SK-N-MC (cell line): ENCODE data around the gene NR3C1.

ENCODE experiments used
- DNase-seq: peaks from one replicate; pipeline ENCODE4 v3.0.0-alpha.2; 2011; ENCODE audit warnings: low read depth, low spot score
- H3K27ac ChIP-seq: fragments of 200-600 bp; sonication (generic); 2 replicates; pipeline ENCODE4 v1.5.1; 2016; ENCODE audit warnings: mixed run types
- H3K36me3 ChIP-seq: fragments of 200-600 bp; sonication (generic); 2 replicates; pipeline ENCODE4 v1.6.1; 2017; ENCODE audit warnings: antibody characterized with exemption, low read length, mixed read lengths; ENCODE audit not compliant: insufficient read depth
- H3K4me3 ChIP-seq: fragments of 200-600 bp; sonication (generic); 2 replicates; pipeline ENCODE4 v1.5.1; 2016
- H3K9ac ChIP-seq: fragments of 200-600 bp; sonication (generic); 2 replicates; pipeline ENCODE4 v1.8.0; 2017; ENCODE audit warnings: mixed run types, mixed read lengths; ENCODE audit not compliant: insufficient read length
- H3K9me3 ChIP-seq: fragments of 200-600 bp; sonication (generic); 2 replicates; pipeline ENCODE4 v1.6.1; 2017; ENCODE audit warnings: low read depth, mild to moderate bottlenecking, antibody characterized with exemption, low read length, moderate library complexity, mixed read lengths
- EZH2 ChIP-seq: fragments of 200-600 bp; sonication (generic); IDR thresholded peaks from one replicate; pipeline ENCODE4 v1.6.1; 2017; ENCODE audit warnings: antibody characterized with exemption
- FOXP2 ChIP-seq: optimal IDR thresholded peaks from 2 replicates; pipeline ENCODE3; 2011; ENCODE audit warnings: mild to moderate bottlenecking, moderate library complexity; ENCODE audit not compliant: insufficient read depth; ENCODE audit errors: extremely low read length, control extremely low read depth
- POLR2AphosphoS5 ChIP-seq: IDR thresholded peaks from 2 replicates; pipeline ENCODE4 v1.6.1; 2012; ENCODE audit warnings: mild to moderate bottlenecking, low read depth, low read length, borderline replicate concordance

The NR3C1 gene

DNA sequence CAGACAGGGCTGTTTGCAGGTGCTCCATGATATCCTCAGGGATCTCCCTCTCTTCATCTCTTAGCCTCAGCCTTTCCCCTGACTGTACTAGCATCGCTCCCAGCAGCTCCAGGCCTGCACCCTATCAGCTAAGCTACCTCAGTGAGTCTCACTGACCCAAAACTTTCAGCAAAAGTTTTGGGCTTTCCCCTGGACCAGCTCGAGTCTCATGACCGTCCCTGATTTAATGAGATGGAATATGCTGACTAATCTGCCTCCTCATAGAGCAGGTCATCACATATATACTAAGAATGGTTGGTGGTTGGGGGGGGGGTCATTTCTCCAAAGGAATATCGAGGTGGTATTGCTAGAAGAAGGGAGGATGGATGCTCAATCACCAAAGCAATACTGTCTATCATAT, 151.5 kb downstream of the NR3C1 start:
- H3K9me3 ChIP-seq = no peaks in the 10 kb centered on the region
- no peak for TF ChIP-seq POLR2AphosphoS5
- TF ChIP-seq EZH2 = no peak
- no peak for TF ChIP-seq FOXP2
- H3K4me3 ChIP-seq = no peak overlapping the region
- no peak overlapping the region for H3K9ac ChIP-seq
- no peak overlapping the region for H3K27ac ChIP-seq
- no peaks in the 10 kb centered on the region for H3K36me3 ChIP-seq
- no peak for DNase-seq

DNA sequence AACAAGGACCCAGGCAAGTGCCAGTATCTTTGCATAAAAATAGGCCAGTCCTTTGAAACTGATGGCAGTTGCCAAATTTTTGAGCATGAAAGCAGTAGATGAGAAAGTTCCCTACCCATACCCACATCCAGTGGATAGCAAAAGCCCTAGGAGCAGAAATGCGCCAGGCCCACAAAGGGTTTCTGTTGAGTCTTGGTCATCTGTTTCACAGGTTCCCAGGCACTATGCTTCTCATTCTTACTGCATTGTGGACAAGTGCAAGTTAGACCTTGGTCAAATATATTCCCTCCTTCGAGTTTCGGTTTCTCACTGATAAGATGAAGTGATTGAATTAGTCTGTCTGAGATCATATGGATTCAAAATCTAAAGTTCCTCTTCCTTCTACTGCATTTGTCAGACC, 152.3 kb downstream of the NR3C1 start:
- TF ChIP-seq FOXP2 = no peak
- no peak for TF ChIP-seq POLR2AphosphoS5
- TF ChIP-seq EZH2 = no peak
- Histone ChIP-seq H3K36me3 (no peaks in the 10 kb centered on the region), H3K27ac (no peak overlapping the region), H3K9me3 (no peaks in the 10 kb centered on the region), H3K9ac (no peak overlapping the region), H3K4me3 (no peak overlapping the region)
- DNase-seq = no peak

DNA sequence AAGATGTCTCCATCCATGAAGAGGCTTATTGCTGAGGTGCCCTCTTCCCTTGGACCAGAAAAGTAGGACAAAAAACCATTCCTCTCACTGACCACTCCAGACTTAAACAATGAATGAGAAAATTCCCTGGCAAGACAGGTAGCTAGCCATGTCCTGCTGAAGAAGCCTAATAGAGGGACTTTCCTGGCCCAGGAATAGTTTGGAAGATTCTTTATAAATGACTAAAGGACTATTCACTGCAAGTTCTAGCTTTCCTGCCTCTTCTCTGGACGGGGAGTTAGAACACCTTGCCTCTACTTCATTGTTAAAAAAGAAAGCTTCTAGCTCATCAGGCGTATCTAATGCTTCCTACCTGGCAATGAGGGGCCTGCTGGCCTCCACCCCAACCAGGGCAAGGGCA, 153.6 kb downstream of the NR3C1 start:
- H3K4me3 ChIP-seq = no peak overlapping the region
- no peak for TF ChIP-seq FOXP2
- no peak overlapping the region for H3K9ac ChIP-seq
- no peak for DNase-seq
- H3K9me3 ChIP-seq = no peaks in the 10 kb centered on the region
- no peaks in the 10 kb centered on the region for H3K36me3 ChIP-seq
- no peak overlapping the region for H3K27ac ChIP-seq

DNA sequence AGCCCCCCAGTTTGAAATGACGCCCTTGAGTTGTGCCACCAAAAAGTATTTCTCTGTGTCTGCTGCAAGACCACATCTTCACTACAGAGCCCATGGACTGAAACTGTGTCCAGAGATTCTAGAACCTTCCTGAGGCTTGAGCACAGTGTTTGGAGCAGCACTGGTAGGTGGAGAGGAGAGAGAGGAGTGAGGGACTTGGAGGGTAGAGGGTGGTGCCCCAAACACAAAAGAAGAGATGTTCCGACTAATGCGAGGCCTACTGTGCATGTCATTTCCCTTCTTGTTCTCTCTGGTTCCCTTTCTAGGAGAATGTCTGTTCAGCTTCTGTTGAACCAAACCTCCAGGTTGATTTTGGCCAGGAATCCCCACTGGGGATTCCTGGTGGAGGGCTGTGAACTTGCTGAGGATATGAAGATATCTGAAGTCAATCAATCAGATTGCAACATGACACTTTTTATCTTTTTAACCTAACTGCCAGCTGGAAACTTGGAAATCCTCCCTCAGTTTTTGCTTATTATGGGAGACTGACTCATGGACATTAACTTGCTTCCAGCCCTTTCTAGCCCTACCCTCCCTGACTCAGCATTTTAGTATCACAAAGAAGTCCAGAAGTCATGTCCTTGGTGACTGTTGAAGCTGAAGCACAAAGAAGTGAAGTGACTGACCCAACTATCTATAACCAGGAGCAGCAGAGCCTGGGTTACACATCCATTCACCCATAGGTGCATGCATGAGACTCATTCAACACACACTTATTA, 154.5 kb downstream of the NR3C1 start:
- Histone ChIP-seq H3K4me3 (no peak overlapping the region), H3K36me3 (no peaks in the 10 kb centered on the region), H3K9ac (no peak overlapping the region), H3K9me3 (no peaks in the 10 kb centered on the region), H3K27ac (no peak overlapping the region)
- no peak for DNase-seq
- TF ChIP-seq EZH2 (no peak), FOXP2 (no peak), POLR2AphosphoS5 (no peak)

DNA sequence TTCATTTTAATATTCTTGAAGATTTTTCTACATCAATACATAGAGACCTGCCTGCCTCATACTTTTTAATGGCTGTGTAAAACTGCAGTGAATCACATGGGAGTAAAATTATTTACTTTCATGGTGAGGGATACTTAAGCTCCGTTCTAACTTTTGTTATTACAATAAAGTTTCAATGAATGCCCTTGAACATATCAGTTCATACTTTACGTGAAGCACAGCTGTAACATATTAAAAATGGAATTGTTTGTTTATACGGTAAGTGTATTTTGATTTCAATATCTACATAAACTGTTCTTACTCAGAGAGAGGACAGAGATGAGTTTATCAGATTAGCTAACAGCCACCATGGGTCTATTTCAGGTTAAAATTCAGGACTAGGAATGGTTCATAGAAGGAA, 155.1 kb downstream of the NR3C1 start:
- TF ChIP-seq EZH2 (no peak), FOXP2 (no peak), POLR2AphosphoS5 (no peak)
- Histone ChIP-seq H3K4me3 (no peak overlapping the region), H3K27ac (no peak overlapping the region), H3K9me3 (no peaks in the 10 kb centered on the region), H3K9ac (no peak overlapping the region), H3K36me3 (no peaks in the 10 kb centered on the region)
- DNase-seq = no peak

DNA sequence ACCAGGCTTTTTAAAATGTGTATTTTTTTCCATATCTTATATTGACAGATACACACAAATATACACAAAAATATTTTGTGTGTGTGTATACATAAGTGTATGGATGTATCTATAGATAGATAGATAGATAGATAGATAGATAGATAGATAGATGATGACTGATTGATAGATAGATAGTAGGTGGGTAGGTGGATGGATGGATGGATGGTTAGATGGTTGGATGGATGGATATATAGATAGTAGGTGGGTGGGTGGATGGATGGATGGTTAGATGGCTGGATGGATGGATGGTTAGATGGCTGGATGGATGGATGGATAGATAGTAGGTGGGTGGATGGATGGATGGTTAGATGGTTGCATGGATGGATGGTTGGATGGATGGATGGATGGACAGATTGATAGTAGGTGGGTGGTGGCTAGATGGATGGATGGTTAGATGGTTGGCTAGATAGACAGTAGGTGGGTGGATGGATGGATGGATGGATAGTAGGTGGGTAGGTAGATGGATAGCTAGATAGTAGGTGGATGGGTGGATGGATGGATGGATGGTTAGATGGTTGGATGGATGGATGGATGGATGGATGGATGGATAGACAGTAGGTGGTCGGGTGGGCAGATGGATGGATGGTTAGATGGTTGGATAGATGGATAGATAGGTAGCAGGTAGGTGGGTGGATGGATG, 156.2 kb downstream of the NR3C1 start:
- Histone ChIP-seq H3K9me3 (no peaks in the 10 kb centered on the region), H3K4me3 (no peak overlapping the region), H3K36me3 (no peaks in the 10 kb centered on the region), H3K9ac (no peak overlapping the region), H3K27ac (no peak overlapping the region)
- DNase-seq = no peak
- TF ChIP-seq POLR2AphosphoS5 (no peak), EZH2 (no peak), FOXP2 (no peak)

DNA sequence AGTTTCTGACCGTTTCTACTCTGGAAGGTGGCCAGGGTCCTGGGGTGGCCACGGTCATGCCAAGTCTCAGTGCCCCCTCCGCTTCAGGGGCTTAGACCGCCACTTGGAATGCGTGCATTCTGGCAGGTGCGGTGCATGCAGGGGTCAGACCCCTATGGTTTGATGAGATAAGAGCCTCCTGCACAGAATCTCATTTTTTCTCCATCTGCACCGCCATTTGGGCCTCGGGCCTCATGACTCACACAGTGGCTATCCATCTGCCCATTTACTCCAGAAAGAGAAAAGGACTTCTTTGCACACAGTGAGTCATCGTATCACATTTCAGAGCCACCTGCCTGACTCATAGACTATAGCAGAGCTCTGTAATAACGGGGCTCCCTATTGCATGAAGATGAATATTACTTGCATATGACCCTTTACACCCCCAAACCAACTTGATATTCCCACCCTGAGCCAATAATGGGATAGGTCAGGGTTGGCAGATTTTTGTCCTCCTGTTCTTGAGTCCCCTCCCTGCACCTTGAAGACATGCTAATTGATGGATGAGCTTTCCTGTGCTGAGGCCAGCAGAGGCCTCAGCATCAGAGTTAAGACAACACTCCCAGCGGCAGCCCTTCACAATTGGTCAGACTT, 157.4 kb downstream of the NR3C1 start:
- no peaks in the 10 kb centered on the region for H3K9me3 ChIP-seq
- H3K36me3 ChIP-seq = no peaks in the 10 kb centered on the region
- H3K4me3 ChIP-seq = no peak overlapping the region
- H3K27ac ChIP-seq = no peak overlapping the region
- DNase-seq = no peak
- H3K9ac ChIP-seq = no peak overlapping the region
- TF ChIP-seq FOXP2 (no peak), EZH2 (no peak), POLR2AphosphoS5 (no peak)

DNA sequence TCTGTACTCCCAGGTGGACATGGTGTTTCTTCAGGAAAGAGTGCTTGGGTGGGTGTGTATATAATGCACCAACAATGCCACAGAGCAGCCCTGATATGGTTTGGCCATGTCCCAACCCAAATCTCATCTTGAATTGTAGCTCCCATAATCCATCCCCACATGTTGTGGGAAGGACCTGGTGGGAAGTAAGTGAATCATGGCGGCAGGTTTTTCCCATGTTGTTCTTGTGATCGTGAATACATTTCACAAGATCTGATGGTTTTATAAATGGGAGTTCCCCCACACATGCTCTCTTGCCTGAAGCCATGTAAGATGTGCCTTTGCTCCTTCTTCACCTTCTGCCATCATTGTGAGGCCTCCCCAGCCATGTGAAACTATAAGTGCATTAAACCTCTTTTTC, 158.5 kb downstream of the NR3C1 start:
- Histone ChIP-seq H3K27ac (no peak overlapping the region), H3K9ac (no peak overlapping the region), H3K36me3 (no peaks in the 10 kb centered on the region), H3K4me3 (no peak overlapping the region), H3K9me3 (no peaks in the 10 kb centered on the region)
- TF ChIP-seq POLR2AphosphoS5 = no peak
- TF ChIP-seq EZH2 = no peak
- TF ChIP-seq FOXP2 = no peak
- no peak for DNase-seq
